Fibroblast of lung (primary cell): ENCODE measurements around the gene SLC66A2. TPM values are rescaled to one million over a fixed set of nuclear protein-coding genes. Genes with fewer than 3 reads are reported as not detected.

Experiments
- DNase-seq, 2 donors: peaks; one replicate each; pipeline versions ENCODE4 v3.0.0 to v3.0.0-alpha.2; 2010; ENCODE audit warnings: low read depth in 2 of 2
- H2AFZ ChIP-seq: 2 replicates; pipeline ENCODE4 v1.5.1; 2012; ENCODE audit warnings: low read length, control low read depth, inconsistent platforms
- H3K27ac ChIP-seq: 2 replicates; pipeline ENCODE4 v1.5.1; 2011; ENCODE audit warnings: low read length, control low read depth; ENCODE audit not compliant: insufficient read depth
- H3K27me3 ChIP-seq: 2 replicates; pipeline ENCODE4 v1.5.1; 2011; ENCODE audit warnings: mild to moderate bottlenecking, low read length; ENCODE audit not compliant: control insufficient read depth, insufficient read depth
- H3K36me3 ChIP-seq: 2 replicates; pipeline ENCODE4 v1.5.1; 2011; ENCODE audit warnings: low read length; ENCODE audit not compliant: control insufficient read depth, insufficient read depth
- H3K4me1 ChIP-seq: 2 replicates; pipeline ENCODE4 v1.5.1; 2011; ENCODE audit warnings: low read length; ENCODE audit not compliant: control insufficient read depth, insufficient read depth; ENCODE audit errors: extremely low read depth
- H3K4me2 ChIP-seq: 2 replicates; pipeline ENCODE4 v1.5.1; 2011; ENCODE audit warnings: low read length, control low read depth; ENCODE audit not compliant: insufficient read depth; ENCODE audit errors: extremely low read depth
- H3K4me3 ChIP-seq, 4 experiments: fragments of 200-600 bp in 1 of 4; sonication (generic) in 1 of 4; replicated peaks in 1 of 4; 2 replicates each; pipeline ENCODE4 v1.5.1; 2011 to 2016; ENCODE audit warnings: low read length in 4 of 4, low read depth in 3 of 4, mild to moderate bottlenecking in 3 of 4, control low read depth in 2 of 4, inconsistent platforms in 1 of 4, mixed read lengths in 1 of 4; ENCODE audit not compliant: insufficient read depth in 1 of 4; ENCODE audit errors: control extremely low read depth in 1 of 4
- H3K79me2 ChIP-seq: 2 replicates; pipeline ENCODE4 v1.5.1; 2012; ENCODE audit warnings: mild to moderate bottlenecking, low read length, inconsistent platforms; ENCODE audit not compliant: control insufficient read depth, insufficient read depth
- H3K9ac ChIP-seq: 2 replicates; pipeline ENCODE4 v1.5.1; 2011; ENCODE audit warnings: mild to moderate bottlenecking, low read length, control low read depth; ENCODE audit not compliant: insufficient read depth
- H3K9me3 ChIP-seq: 2 replicates; pipeline ENCODE4 v1.5.1; 2012; ENCODE audit warnings: low read depth, low read length; ENCODE audit not compliant: control insufficient read depth, insufficient read depth
- H4K20me1 ChIP-seq: 2 replicates; pipeline ENCODE4 v1.5.1; 2011; ENCODE audit warnings: low read length; ENCODE audit not compliant: control insufficient read depth, insufficient read depth; ENCODE audit errors: extremely low read depth
- EZH2 ChIP-seq: IDR thresholded peaks from 2 replicates; pipeline ENCODE4 v1.5.1; 2012; ENCODE audit warnings: low read length, control low read depth, mild to moderate bottlenecking; ENCODE audit errors: missing control alignments
- polyA plus RNA-seq, 2 donors: library from polyadenylated mRNA; depleted of rRNA in 1 of 2; stranded (reverse) in 1 of 2; unstranded in 1 of 2; fragments of >200 nt; gene quantifications; 2 replicates each; pipeline ENCODE4 v1.2.1, GENCODE V29; 2011 to 2012; ENCODE audit warnings: missing spikeins in 1 of 2
- total RNA-seq: library from RNA; depleted of rRNA; stranded (reverse); fragments of >200 nt; gene quantifications from 2 replicates; pipeline ENCODE4 v1.2.1, GENCODE V29; 2014
- TF ChIP-seq, protein P1 (sequence below), 2 donors: IDR thresholded peaks in 1 of 2; conservative IDR thresholded peaks in 1 of 2; 1 replicate in 1 of 2; 2 replicates in 1 of 2; pipeline ENCODE4 v1.5.1; 2011 to 2012; ENCODE audit warnings: low read length in 2 of 2, control low read depth in 1 of 2, inconsistent platforms in 1 of 2, low read depth in 1 of 2, mild to moderate bottlenecking in 1 of 2

The SLC66A2 gene
- total and polyA plus RNA-seq, 2 donors (not counting 1 experiment from before 2014, with no cell fraction given) = 13.2 to 46.1 TPM

DNA sequence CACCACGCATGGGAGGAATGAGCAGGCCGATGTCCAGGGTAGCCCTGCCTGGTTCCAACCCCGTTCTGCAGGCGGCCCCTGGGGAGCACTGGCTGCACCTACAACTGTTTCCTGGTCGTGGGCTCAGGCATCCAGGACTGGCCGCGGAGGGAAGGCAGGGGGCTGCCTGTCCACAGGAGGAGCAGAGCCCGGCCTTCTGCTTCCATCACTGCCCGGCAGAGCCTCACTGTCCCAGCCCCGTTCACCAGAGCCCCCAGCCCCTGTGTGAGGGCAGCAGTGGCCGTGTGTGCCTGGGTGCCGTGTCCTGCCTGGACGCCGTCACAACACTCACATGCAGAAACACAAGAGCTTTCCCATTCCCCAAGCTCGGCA, 97.5 kb downstream of the SLC66A2 start:
- no peaks in the 10 kb centered on the region for H3K27me3 ChIP-seq
- no peak for DNase-seq
- no peaks in the 10 kb centered on the region for H4K20me1 ChIP-seq
- peaks cover 2% of the 10 kb centered on the region for H3K4me1 ChIP-seq
- no peaks in the 10 kb centered on the region for H3K36me3 ChIP-seq
- H2AFZ ChIP-seq = no peak overlapping the region
- no peak overlapping the region for H3K4me3 ChIP-seq
- H3K9me3 ChIP-seq = no peaks in the 10 kb centered on the region
- H3K79me2 ChIP-seq = no peaks in the 10 kb centered on the region
- H3K27ac ChIP-seq = no peak overlapping the region
- TF ChIP-seq, protein P1, sequence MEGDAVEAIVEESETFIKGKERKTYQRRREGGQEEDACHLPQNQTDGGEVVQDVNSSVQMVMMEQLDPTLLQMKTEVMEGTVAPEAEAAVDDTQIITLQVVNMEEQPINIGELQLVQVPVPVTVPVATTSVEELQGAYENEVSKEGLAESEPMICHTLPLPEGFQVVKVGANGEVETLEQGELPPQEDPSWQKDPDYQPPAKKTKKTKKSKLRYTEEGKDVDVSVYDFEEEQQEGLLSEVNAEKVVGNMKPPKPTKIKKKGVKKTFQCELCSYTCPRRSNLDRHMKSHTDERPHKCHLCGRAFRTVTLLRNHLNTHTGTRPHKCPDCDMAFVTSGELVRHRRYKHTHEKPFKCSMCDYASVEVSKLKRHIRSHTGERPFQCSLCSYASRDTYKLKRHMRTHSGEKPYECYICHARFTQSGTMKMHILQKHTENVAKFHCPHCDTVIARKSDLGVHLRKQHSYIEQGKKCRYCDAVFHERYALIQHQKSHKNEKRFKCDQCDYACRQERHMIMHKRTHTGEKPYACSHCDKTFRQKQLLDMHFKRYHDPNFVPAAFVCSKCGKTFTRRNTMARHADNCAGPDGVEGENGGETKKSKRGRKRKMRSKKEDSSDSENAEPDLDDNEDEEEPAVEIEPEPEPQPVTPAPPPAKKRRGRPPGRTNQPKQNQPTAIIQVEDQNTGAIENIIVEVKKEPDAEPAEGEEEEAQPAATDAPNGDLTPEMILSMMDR (conservative IDR thresholded peaks at IDR 0.05 in 1 of 2, IDR thresholded peaks at IDR 0.05 in 1 of 2; ENCODE audit: low read depth in 1 of 2, low read length in 2 of 2) = no peak
- no peak for TF ChIP-seq EZH2
- H3K4me2 ChIP-seq = no peak overlapping the region
- H3K9ac ChIP-seq = no peak overlapping the region

DNA sequence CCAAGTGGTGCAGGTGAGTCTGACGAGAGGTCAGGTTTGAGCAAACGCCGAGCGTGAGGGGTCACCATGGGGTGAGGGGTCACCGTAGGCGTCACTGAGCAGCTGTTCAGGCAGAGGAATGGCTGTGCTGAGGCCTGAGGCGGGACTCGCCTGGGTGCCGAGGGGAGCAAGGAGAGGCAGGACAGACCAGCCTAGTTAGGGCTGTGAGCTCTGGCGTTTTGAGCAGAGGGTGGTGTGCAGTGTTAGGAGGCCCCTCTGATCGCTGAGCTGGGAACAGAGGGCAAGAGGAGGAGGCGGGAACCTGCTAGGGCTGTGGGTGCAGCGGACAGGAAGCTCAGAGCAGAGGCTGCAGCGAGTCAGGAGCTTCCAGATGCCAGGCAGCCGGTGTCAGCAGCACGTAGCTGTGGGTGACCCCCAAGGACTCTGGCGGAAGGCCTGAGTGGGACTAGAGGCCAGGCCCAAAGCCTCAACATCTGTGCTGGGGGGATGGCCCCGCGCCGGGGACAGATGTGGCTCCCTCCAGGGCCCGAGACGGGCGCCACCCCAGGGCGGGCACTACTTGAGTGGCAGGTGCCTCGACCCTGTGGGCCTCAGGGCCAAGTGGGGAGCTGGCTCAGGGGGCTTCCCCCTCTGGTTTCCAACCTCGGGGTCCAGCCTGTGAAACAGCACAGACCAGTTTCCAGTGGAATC, 98.0 kb downstream of the SLC66A2 start:
- Histone ChIP-seq H3K79me2 (no peaks in the 10 kb centered on the region), H3K9ac (no peak overlapping the region), H3K4me2 (no peak overlapping the region), H2AFZ (no peak overlapping the region), H3K27ac (no peak overlapping the region), H3K9me3 (no peaks in the 10 kb centered on the region), H3K4me3 (no peak overlapping the region), H3K27me3 (no peaks in the 10 kb centered on the region), H3K4me1 (peaks cover 2% of the 10 kb centered on the region), H3K36me3 (no peaks in the 10 kb centered on the region), H4K20me1 (no peaks in the 10 kb centered on the region)
- no peak for DNase-seq
- no peak for TF ChIP-seq EZH2
- TF ChIP-seq, protein P1 (conservative IDR thresholded peaks at IDR 0.05 in 1 of 2, IDR thresholded peaks at IDR 0.05 in 1 of 2; ENCODE audit: low read depth in 1 of 2, low read length in 2 of 2) = no peak

DNA sequence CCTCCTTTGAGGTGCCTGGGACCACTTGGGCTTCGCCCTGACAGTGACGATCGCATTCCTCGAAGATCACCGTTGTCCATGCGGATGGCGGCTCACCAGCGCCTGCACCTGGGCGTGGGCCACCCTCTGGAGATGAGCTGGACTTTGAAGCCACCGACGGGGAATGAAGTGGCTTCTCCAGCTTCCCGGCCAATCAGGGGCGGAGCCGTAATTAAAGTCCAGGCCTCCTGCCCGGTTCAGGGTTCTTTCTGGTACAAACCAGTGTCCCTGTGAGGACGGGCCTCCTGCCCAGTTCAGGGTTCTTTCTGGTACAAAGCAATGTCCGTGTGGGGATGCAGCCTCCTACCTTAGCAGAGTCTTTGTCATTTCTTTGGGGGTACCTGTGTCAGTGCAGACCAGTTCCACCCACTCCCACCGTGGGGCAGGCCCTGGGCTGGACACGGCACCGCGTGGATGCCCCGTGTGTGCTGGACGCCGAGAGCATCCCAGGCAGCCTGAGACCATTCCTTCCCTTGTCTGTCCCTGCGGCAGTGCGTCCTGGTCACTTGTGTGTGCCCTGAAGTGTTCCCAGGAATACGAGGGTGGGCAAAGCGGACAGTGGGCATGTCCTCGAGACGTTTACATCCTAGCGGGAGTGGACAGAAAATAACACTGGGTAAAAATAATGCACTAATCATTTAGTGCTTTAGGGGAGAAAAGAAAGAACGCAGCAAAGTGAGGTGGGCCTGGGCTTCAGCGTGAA, 98.7 kb downstream of the SLC66A2 start:
- no peak overlapping the region for H3K4me2 ChIP-seq
- no peaks in the 10 kb centered on the region for H3K27me3 ChIP-seq
- no peaks in the 10 kb centered on the region for H3K36me3 ChIP-seq
- H4K20me1 ChIP-seq = no peaks in the 10 kb centered on the region
- DNase-seq = no peak
- H3K4me1 ChIP-seq = peaks cover 2% of the 10 kb centered on the region
- H3K27ac ChIP-seq = no peak overlapping the region
- H3K9me3 ChIP-seq = no peaks in the 10 kb centered on the region
- H2AFZ ChIP-seq = no peak overlapping the region
- TF ChIP-seq, protein P1 (conservative IDR thresholded peaks at IDR 0.05 in 1 of 2, IDR thresholded peaks at IDR 0.05 in 1 of 2; ENCODE audit: low read depth in 1 of 2, low read length in 2 of 2) = no peak
- no peaks in the 10 kb centered on the region for H3K79me2 ChIP-seq
- no peak overlapping the region for H3K4me3 ChIP-seq
- no peak overlapping the region for H3K9ac ChIP-seq

Other genes starting within 250 kb of the SLC66A2 start
- gene KCNG2, start 153.7 kb downstream of the SLC66A2 start, total RNA-seq = 6.4 and 10.1 TPM in 2 replicates
- 0.42 and 0.53 TPM in 2 replicates for gene KCNG2, start 153.7 kb downstream of the SLC66A2 start, polyA plus RNA-seq
- gene HSBP1L1, start 13.0 kb upstream of the SLC66A2 start, total RNA-seq = 13.4 and 14.6 TPM in 2 replicates
- gene HSBP1L1, start 13.0 kb upstream of the SLC66A2 start, polyA plus RNA-seq = 16.3 and 24.6 TPM in 2 replicates
- 21.1 and 39.5 TPM in 2 replicates for gene TXNL4A, start 36.9 kb upstream of the SLC66A2 start, total RNA-seq
- gene TXNL4A, start 36.9 kb upstream of the SLC66A2 start, polyA plus RNA-seq = 101 and 117 TPM in 2 replicates
- gene RBFA, start 82.8 kb upstream of the SLC66A2 start, total RNA-seq = 22.9 and 25.3 TPM in 2 replicates
- gene RBFA, start 82.8 kb upstream of the SLC66A2 start, polyA plus RNA-seq = 25.3 and 27.7 TPM in 2 replicates
- gene ADNP2, start 157.6 kb upstream of the SLC66A2 start, total RNA-seq = 13.6 and 17.3 TPM in 2 replicates
- gene ADNP2, start 157.6 kb upstream of the SLC66A2 start, polyA plus RNA-seq = 9.0 and 9.4 TPM in 2 replicates